Thyroid gland (tissue), 4 donors: ENCODE results near the gene CACNA1D.

Experiments
- POLR2A ChIP-seq, 2 donors: fragments of 450-650 bp; IDR thresholded peaks; one replicate each; pipeline ENCODE4 v1.6.1; 2017; ENCODE audit warnings: antibody characterized with exemption in 2 of 2, mild to moderate bottlenecking in 2 of 2, moderate library complexity in 1 of 2
- TF ChIP-seq, protein P1 (sequence below), 6 experiments: fragments of 200-600 bp in 3 of 6; fragments of 450-650 bp in 3 of 6; sonication (generic) in 3 of 6; IDR thresholded peaks; one replicate each; pipeline ENCODE4 v1.5.1; 2016 to 2019; ENCODE audit warnings: antibody characterized with exemption in 6 of 6, mild to moderate bottlenecking in 2 of 6, inconsistent platforms in 1 of 6, moderate library complexity in 1 of 6

DNA sequence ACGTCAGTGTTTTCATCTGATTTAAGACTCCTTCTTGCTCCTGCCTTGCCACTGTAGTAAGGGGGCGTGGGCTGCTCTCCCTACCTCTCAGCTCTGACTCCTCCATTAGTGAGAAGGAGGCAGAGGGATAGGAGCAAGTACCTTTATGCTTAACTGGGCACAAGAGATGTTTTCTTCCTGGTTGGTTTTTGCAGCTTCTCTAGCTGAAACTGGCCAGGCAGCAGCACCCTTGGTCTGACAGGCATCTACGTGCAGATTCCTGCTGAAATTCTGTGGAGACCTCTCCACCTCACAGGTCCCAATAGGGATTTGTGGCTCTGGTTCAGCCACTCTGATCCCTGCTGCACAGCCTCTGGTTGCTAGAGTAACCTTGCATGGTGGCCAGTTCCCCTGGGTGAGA, 132.5 kb downstream of the CACNA1D start:
- TF ChIP-seq, protein P1, sequence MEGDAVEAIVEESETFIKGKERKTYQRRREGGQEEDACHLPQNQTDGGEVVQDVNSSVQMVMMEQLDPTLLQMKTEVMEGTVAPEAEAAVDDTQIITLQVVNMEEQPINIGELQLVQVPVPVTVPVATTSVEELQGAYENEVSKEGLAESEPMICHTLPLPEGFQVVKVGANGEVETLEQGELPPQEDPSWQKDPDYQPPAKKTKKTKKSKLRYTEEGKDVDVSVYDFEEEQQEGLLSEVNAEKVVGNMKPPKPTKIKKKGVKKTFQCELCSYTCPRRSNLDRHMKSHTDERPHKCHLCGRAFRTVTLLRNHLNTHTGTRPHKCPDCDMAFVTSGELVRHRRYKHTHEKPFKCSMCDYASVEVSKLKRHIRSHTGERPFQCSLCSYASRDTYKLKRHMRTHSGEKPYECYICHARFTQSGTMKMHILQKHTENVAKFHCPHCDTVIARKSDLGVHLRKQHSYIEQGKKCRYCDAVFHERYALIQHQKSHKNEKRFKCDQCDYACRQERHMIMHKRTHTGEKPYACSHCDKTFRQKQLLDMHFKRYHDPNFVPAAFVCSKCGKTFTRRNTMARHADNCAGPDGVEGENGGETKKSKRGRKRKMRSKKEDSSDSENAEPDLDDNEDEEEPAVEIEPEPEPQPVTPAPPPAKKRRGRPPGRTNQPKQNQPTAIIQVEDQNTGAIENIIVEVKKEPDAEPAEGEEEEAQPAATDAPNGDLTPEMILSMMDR (IDR thresholded peaks at IDR 0.05) = no peak
- TF ChIP-seq POLR2A (IDR thresholded peaks at IDR 0.05) = no peak
